Transverse colon (tissue), 4 donors: Measurements from ENCODE around the gene MARCHF3. TPM values are rescaled to one million over a fixed set of nuclear protein-coding genes. Genes with fewer than 3 reads are reported as not detected.

Experiments used
- DNase-seq: peaks from one replicate; pipeline ENCODE4 v3.0.0-alpha.2; 2019
- H3K27ac ChIP-seq, 4 donors: fragments of 200-600 bp; sonication (generic); 2 replicates each; pipeline ENCODE4 v1.5.1; 2016 to 2018; ENCODE audit warnings: inconsistent platforms in 4 of 4
- H3K27me3 ChIP-seq: fragments of 200-600 bp; sonication (generic); 2 replicates; pipeline ENCODE4 v1.5.1; 2017; ENCODE audit warnings: inconsistent platforms
- H3K36me3 ChIP-seq, 4 donors: fragments of 200-600 bp; sonication (generic); 2 replicates each; pipeline ENCODE4 v1.5.1; 2017 to 2019; ENCODE audit warnings: inconsistent platforms in 4 of 4
- H3K4me1 ChIP-seq, 4 donors: fragments of 200-600 bp; sonication (generic); 2 replicates each; pipeline ENCODE4 v1.5.1; 2017 to 2020; ENCODE audit warnings: inconsistent platforms in 4 of 4
- H3K4me3 ChIP-seq, 4 donors: fragments of 200-600 bp; sonication (generic); 1 replicate in 1 of 4; 2 replicates in 3 of 4; pipeline versions ENCODE4 v1.5.1 to v1.6.1; 2017 to 2019; ENCODE audit warnings: inconsistent platforms in 4 of 4
- H3K9me3 ChIP-seq, 2 donors: fragments of 200-600 bp; sonication (generic); 2 replicates each; pipeline ENCODE4 v1.5.1; 2017 to 2019; ENCODE audit warnings: inconsistent platforms in 2 of 2
- EP300 ChIP-seq: sonication (generic); formaldehyde crosslinking; IDR thresholded peaks from one replicate; pipeline ENCODE4 v1.6.1; 2017; ENCODE audit warnings: antibody characterized with exemption, low read depth
- POLR2A ChIP-seq: fragments of 450-650 bp; IDR thresholded peaks from one replicate; pipeline ENCODE4 v1.6.1; 2016; ENCODE audit warnings: antibody characterized with exemption, mild to moderate bottlenecking, moderate library complexity
- POLR2AphosphoS5 ChIP-seq, 3 donors: sonication (generic); formaldehyde crosslinking; IDR thresholded peaks; one replicate each; pipeline ENCODE4 v1.6.1; 2016; ENCODE audit warnings: antibody characterized with exemption in 3 of 3
- WGBS, 2 donors: methylation state at CpG; one replicate each; pipeline ENCODE4 v1.1.5; 2018; ENCODE audit warnings: low coverage in 1 of 2; 5-methylcytosine and 5-hydroxymethylcytosine counted together
- in situ Hi-C, 4 donors: fragments of 200-750 bp; cut with MboI; loops; one replicate each; pipeline versions ENCODE4 v1.15.0 to v1.15.1; 2017; ENCODE audit warnings: low sequenced_read_pairs in 3 of 4, low pct_ligation_motif_present in 1 of 4, low pct_unique_long_range_greater_than_20kb in 1 of 4
- intact Hi-C: fragments of 100-400 bp; cut with DNase I; formaldehyde crosslinking; loops from one replicate; pipeline ENCODE4 v1.15.1; 2023; ENCODE audit warnings: low total_unique reads
- total RNA-seq, 4 donors: library from RNA; depleted of rRNA; stranded (reverse); fragments of >200 nt; gene quantifications; one replicate each; pipeline ENCODE4 v1.1.0, GENCODE V29; 2016
- TF ChIP-seq, protein P1 (sequence below), 5 experiments: fragments of 200-600 bp in 3 of 5; fragments of 450-650 bp in 2 of 5; sonication (generic) in 3 of 5; IDR thresholded peaks; 1 replicate in 2 of 5; 2 replicates in 3 of 5; pipeline ENCODE4 v1.5.1; 2016 to 2017; ENCODE audit warnings: antibody characterized with exemption in 5 of 5, inconsistent platforms in 3 of 5, mild to moderate bottlenecking in 2 of 5, moderate library complexity in 1 of 5

MARCHF3 gene
- total RNA-seq, 4 donors from 2014 or later: 20.3 to 29.6 (median 23.0) TPM

DNA sequence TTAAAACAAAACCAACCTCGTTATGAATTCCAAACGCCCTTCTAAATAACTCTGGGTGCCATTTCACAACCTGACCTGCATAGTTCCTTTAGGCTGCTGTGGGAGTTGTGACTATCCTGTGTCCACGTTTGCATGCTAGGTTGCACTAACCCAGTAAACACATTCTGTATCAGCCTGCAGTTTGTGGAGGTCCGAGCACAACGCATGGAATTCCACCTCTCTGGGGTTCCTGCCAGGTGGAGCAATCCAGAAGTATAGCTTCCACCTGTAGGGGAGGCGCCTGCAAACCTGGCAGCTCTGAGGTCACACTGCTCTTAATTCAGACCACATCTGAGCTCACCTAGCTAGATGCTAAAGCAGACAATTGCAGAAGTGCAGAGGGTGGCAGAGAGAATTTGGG is 57.2 kb downstream of the MARCHF3 start:
- intact Hi-C loops: no loop called here

DNA sequence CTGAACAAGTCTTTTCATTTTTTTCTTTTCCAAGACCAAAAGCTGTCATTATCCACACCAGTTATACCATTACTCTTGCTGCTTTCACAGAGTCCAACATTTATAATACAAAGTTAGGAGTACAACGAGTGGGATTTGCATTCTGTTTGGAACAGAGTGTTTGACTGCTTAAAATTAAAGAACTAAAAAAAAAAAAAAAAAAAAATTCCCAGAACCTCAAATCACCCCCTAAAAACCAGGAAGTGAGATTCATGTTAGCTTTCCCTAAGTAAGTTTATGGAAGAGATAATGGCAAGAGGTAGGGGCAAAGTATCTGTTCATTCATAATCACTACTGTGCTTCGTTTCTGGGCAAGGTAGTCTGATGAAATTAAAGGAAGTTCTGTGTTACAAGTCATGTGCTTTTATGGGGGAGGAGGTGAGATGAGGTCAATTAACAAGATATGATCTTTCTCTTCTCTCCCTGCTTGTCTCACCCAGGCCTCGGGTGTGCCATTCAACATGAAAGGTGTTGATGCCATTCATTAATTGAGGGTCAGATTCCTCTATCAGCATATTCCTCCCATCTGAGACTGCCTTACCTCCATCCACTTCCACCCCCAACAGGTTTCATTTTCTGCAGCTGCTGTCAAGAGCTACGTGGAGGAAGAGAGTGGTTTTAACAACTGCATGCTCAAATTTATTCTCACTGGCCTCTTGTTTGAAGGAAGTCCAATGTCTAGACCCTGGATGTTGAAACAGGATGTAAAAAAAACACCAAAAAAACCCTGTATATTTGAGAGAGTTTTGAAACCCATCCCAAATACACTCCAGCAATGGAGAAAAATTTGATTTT is 58.1 kb downstream of the MARCHF3 start:
- no peaks in the 10 kb centered on the region for H3K36me3 ChIP-seq
- no peaks in the 10 kb centered on the region for H3K9me3 ChIP-seq
- no peaks in the 10 kb centered on the region for H3K27me3 ChIP-seq
- DNase-seq: peak; percentile 12
- in situ Hi-C loops (no loop called here), intact Hi-C loops (no loop called here)
- H3K4me3 ChIP-seq: no peak overlapping the region
- H3K4me1 ChIP-seq: peaks cover 0 to 27% (median 16%) of the 10 kb centered on the region in 4 donors
- WGBS, 2 donors: 23 to 31% methylated on average over 4 of the region's 4 CpGs
- no peak for TF ChIP-seq EP300
- no peak for TF ChIP-seq POLR2AphosphoS5 (IDR thresholded peaks at IDR 0.05)
- TF ChIP-seq, protein P1, sequence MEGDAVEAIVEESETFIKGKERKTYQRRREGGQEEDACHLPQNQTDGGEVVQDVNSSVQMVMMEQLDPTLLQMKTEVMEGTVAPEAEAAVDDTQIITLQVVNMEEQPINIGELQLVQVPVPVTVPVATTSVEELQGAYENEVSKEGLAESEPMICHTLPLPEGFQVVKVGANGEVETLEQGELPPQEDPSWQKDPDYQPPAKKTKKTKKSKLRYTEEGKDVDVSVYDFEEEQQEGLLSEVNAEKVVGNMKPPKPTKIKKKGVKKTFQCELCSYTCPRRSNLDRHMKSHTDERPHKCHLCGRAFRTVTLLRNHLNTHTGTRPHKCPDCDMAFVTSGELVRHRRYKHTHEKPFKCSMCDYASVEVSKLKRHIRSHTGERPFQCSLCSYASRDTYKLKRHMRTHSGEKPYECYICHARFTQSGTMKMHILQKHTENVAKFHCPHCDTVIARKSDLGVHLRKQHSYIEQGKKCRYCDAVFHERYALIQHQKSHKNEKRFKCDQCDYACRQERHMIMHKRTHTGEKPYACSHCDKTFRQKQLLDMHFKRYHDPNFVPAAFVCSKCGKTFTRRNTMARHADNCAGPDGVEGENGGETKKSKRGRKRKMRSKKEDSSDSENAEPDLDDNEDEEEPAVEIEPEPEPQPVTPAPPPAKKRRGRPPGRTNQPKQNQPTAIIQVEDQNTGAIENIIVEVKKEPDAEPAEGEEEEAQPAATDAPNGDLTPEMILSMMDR (IDR thresholded peaks at IDR 0.05): no peak
- TF ChIP-seq POLR2A: no peak
- peak overlapping the region; percentile 6 to 52 (median 44) for H3K27ac ChIP-seq

More for the DNA sequence above, 57.2 kb downstream of the MARCHF3 start:
- no peak for TF ChIP-seq EP300
- no peak for TF ChIP-seq POLR2AphosphoS5 (IDR thresholded peaks at IDR 0.05)
- TF ChIP-seq, protein P1 (IDR thresholded peaks at IDR 0.05): no peak
- no peak for TF ChIP-seq POLR2A
- 71 to 86% methylated on average over 3 to 6 of the region's 6 CpGs for WGBS, 2 donors
- H3K4me1 ChIP-seq: peaks cover 0 to 27% (median 16%) of the 10 kb centered on the region in 4 donors
- no peak for DNase-seq
- no peaks in the 10 kb centered on the region for H3K36me3 ChIP-seq
- peak overlapping the region in 1 of 4 donors; percentile 40 for H3K27ac ChIP-seq
- no peaks in the 10 kb centered on the region for H3K27me3 ChIP-seq
- in situ Hi-C loops: no loop called here
- H3K4me3 ChIP-seq: no peak overlapping the region
- H3K9me3 ChIP-seq: no peaks in the 10 kb centered on the region

DNA sequence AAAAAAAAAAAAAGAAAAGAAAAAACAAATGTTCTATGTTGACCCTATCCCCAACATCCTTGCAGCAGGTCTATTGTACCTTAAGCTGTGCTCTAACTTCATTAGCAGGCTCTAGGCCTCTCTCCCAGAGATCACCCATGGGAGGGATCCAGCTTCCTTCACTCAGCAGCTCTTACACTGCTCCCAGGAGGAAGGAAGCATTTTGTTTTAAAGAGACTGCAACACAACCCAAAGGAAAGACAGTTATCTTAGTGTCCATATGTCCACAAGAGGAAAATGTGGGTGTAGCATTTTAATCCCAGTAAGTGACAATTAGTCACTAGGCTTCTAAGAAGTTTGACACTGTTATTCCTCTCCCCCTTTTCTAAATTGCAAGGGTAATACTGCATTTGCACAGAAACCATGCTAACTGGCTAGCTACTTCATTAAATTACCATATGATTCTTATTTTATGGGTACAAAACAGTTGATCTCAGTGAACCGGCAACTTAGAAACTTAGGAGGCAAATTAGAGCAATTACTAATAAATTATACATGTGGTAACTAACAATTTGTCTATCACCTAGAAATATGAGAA is 58.8 kb downstream of the MARCHF3 start:
- no peak for DNase-seq
- TF ChIP-seq POLR2AphosphoS5 (IDR thresholded peaks at IDR 0.05) (no peak), POLR2A (no peak), EP300 (no peak)
- TF ChIP-seq, protein P1 (IDR thresholded peaks at IDR 0.05): no peak
- Histone ChIP-seq H3K4me1 (peaks cover 0 to 27% (median 16%) of the 10 kb centered on the region in 4 donors), H3K36me3 (no peaks in the 10 kb centered on the region), H3K9me3 (no peaks in the 10 kb centered on the region), H3K27me3 (no peaks in the 10 kb centered on the region), H3K27ac (peak overlapping the region in 1 of 4 donors; percentile 6), H3K4me3 (no peak overlapping the region)
- WGBS, 2 donors: 89 to 100% methylated on average over 1 of the region's 1 CpG
- intact Hi-C loops (no loop called here), in situ Hi-C loops (no loop called here)

DNA sequence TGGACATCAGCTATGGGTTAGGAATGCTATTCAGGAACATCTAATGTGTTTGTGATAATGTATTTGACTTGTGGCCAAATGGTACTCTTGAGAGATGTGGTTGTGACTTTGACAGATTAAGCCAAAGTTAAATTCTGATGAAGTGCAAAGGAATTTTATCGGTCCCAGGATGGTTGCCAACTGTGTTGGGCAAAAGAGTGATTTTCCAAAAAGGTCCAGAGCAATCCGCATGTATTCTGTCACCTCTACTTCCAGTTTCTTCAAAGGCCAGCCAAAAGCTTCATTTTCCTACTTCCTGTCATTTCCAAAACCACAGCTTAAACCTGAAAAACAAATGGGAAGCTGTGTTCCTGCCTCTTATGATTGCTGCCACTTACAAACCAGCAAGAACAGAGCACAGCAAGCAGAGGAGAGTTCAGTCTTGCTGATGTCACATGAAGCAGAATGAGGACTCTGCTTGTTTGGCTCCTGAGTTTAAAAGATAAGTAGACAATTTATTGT is 59.8 kb downstream of the MARCHF3 start:
- TF ChIP-seq POLR2AphosphoS5 (IDR thresholded peaks at IDR 0.05): no peak
- TF ChIP-seq POLR2A: no peak
- no peak for TF ChIP-seq EP300
- TF ChIP-seq, protein P1 (IDR thresholded peaks at IDR 0.05): no peak
- H3K27me3 ChIP-seq: no peaks in the 10 kb centered on the region
- intact Hi-C loops (no loop called here), in situ Hi-C loops (no loop called here)
- H3K4me1 ChIP-seq: peaks cover 0 to 27% (median 16%) of the 10 kb centered on the region in 4 donors
- H3K4me3 ChIP-seq: no peak overlapping the region
- no peak overlapping the region for H3K27ac ChIP-seq
- no peaks in the 10 kb centered on the region for H3K9me3 ChIP-seq
- no peaks in the 10 kb centered on the region for H3K36me3 ChIP-seq
- no peak for DNase-seq
- WGBS, 2 donors: 64 to 71% methylated on average over 2 of the region's 2 CpGs
